HepG2 (cell line): ENCODE results near the gene PFDN5. TPM values are rescaled to one million over a fixed set of nuclear protein-coding genes. Genes with fewer than 3 reads are reported as not detected.

ENCODE experiments used
- MXD1 ChIP-seq: sonication (generic); formaldehyde crosslinking; IDR thresholded peaks from 2 replicates; pipeline ENCODE4 v1.4.0; 2020; ENCODE audit warnings: mild to moderate bottlenecking, missing genetic modification reagents
- MXD3 ChIP-seq: IDR thresholded peaks from 2 replicates; pipeline ENCODE4 v1.6.1; 2016; ENCODE audit warnings: mild to moderate bottlenecking, missing biosample characterization, missing genetic modification reagents
- POLR2AphosphoS5 ChIP-seq: IDR thresholded peaks from 2 replicates; pipeline ENCODE4 v1.6.1; 2012; ENCODE audit warnings: low read depth, low read length
- RNF2 ChIP-seq: fragments of 450-650 bp; conservative IDR thresholded peaks from 2 replicates; pipeline ENCODE4 v1.6.1; 2016; ENCODE audit warnings: low read depth
- RXRB ChIP-seq: IDR thresholded peaks from 2 replicates; pipeline ENCODE4 v1.6.1; 2016; ENCODE audit warnings: borderline replicate concordance, missing genetic modification reagents, missing compliant biosample characterization
- ZBTB40 ChIP-seq, 2 experiments: fragments of 450-650 bp in 1 of 2; sonication (generic) in 1 of 2; formaldehyde crosslinking in 1 of 2; IDR thresholded peaks; 2 replicates each; pipeline versions ENCODE4 v1.6.1 to v1.8.0; 2016 to 2022; ENCODE audit warnings: antibody characterized with exemption in 1 of 2, mild to moderate bottlenecking in 1 of 2, missing genetic modification reagents in 1 of 2
- ZIK1 ChIP-seq: sonication (generic); formaldehyde crosslinking; IDR thresholded peaks from 2 replicates; pipeline ENCODE4 v1.5.0; 2020; ENCODE audit warnings: mild to moderate bottlenecking, low read depth, missing genetic modification reagents, borderline replicate concordance
- ZNF383 ChIP-seq: sonication (generic); formaldehyde crosslinking; IDR thresholded peaks from 2 replicates; pipeline ENCODE4 v1.4.0; 2020; ENCODE audit warnings: missing genetic modification reagents, mild to moderate bottlenecking, borderline replicate concordance
- ZNF629 ChIP-seq: sonication (generic); formaldehyde crosslinking; conservative IDR thresholded peaks from 2 replicates; pipeline ENCODE4 v1.5.0; 2020; ENCODE audit warnings: missing genetic modification reagents
- ZNF781 ChIP-seq: sonication (generic); formaldehyde crosslinking; IDR thresholded peaks from 2 replicates; pipeline ENCODE4 v1.5.1; 2020; ENCODE audit warnings: borderline replicate concordance, mild to moderate bottlenecking, missing genetic modification reagents; ENCODE audit errors: not compliant biosample characterization
- ZNF816 ChIP-seq: sonication (generic); formaldehyde crosslinking; IDR thresholded peaks from 2 replicates; pipeline ENCODE4 v1.8.0; 2022; ENCODE audit warnings: missing genetic modification reagents, mild to moderate bottlenecking, borderline replicate concordance
- ZNF883 ChIP-seq: sonication (generic); formaldehyde crosslinking; IDR thresholded peaks from 2 replicates; pipeline ENCODE4 v1.5.1; 2020; ENCODE audit warnings: mild to moderate bottlenecking, missing genetic modification reagents; ENCODE audit errors: not compliant biosample characterization
- ZSCAN30 ChIP-seq: sonication (generic); formaldehyde crosslinking; IDR thresholded peaks from 2 replicates; pipeline ENCODE4 v1.5.0; 2020; ENCODE audit warnings: mild to moderate bottlenecking, missing genetic modification reagents
- polyA plus RNA-seq, 8 experiments: library from polyadenylated mRNA; depleted of rRNA in 3 of 8; stranded (reverse) in 7 of 8; unstranded in 1 of 8; fragments of >200 nt; fragmentation: Illumina TruSeq in 4 of 8; extraction: Trizol in 4 of 8; gene quantifications; 2 replicates each; pipeline versions ENCODE4 v1.2.1 to v1.2.3, GENCODE V29; 2011 to 2016; ENCODE audit warnings: low read depth in 4 of 8, missing spikeins in 1 of 8, mixed read lengths in 1 of 8; ENCODE audit not compliant: insufficient read depth in 1 of 8
- total RNA-seq, 5 experiments: library from RNA; depleted of rRNA; stranded (reverse); fragments of >200 nt; fragmentation: Illumina TruSeq; extraction: Trizol; gene quantifications; 2 replicates each; pipeline ENCODE4 v1.2.3, GENCODE V29; 2016; ENCODE audit warnings: low read depth in 1 of 5
- TF ChIP-seq, protein P1 (sequence below): sonication (generic); formaldehyde crosslinking; conservative IDR thresholded peaks from 2 replicates; pipeline ENCODE4 v1.4.0; 2020; ENCODE audit warnings: missing genetic modification reagents
- TF ChIP-seq, protein P2 (sequence below): IDR thresholded peaks from 2 replicates; pipeline ENCODE4 v1.6.1; 2016; ENCODE audit warnings: low read depth, borderline replicate concordance

PFDN5 gene
- total and polyA plus RNA-seq, 2 of the 13 experiments (the other 11 are each of a cell fraction or from before 2014, with no cell fraction given) = 449 to 462 TPM

DNA sequence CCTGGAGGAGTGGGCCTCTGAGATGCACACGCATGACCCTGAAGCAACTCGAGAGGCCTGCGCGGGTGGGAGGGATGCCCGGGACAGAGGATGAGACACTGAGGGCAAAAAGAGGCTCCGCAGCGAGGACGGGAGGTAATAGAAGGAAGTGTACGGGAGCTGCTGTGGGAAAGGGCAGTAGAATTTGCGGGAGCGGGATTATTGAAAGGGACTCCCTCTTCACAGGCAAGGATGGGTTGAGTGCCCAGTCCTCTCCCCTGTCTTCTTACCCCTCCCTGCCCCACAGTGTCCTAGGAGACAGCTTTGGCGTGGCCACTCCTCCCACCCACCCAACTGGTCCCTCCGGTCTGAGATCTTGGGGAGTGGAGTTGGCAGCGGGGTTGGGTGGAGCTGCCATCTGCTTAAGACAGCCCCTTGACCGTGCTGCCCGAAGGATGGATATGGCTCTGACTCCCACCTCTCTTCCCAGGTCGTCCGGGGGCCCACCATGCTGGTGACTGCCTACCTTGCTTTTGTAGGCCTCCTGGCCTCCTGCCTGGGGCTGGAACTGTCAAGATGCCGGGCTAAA is 42.9 kb upstream of the PFDN5 start (continued):
- TF ChIP-seq, protein P1, sequence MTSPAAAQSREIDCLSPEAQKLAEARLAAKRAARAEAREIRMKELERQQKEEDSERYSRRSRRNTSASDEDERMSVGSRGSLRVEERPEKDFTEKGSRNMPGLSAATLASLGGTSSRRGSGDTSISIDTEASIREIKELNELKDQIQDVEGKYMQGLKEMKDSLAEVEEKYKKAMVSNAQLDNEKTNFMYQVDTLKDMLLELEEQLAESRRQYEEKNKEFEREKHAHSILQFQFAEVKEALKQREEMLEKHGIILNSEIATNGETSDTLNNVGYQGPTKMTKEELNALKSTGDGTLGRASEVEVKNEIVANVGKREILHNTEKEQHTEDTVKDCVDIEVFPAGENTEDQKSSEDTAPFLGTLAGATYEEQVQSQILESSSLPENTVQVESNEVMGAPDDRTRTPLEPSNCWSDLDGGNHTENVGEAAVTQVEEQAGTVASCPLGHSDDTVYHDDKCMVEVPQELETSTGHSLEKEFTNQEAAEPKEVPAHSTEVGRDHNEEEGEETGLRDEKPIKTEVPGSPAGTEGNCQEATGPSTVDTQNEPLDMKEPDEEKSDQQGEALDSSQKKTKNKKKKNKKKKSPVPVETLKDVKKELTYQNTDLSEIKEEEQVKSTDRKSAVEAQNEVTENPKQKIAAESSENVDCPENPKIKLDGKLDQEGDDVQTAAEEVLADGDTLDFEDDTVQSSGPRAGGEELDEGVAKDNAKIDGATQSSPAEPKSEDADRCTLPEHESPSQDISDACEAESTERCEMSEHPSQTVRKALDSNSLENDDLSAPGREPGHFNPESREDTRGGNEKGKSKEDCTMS = no peak
- TF ChIP-seq ZNF383 (CRISPR knock-in tag) (no peak), POLR2AphosphoS5 (no peak), ZSCAN30 (CRISPR knock-in tag) (no peak), RXRB (no peak), MXD3 (CRISPR knock-in tag) (no peak; the same call in 1 of the 2 replicates), ZNF629 (CRISPR knock-in tag) (no peak), ZIK1 (peak; percentile 66; the same call in 1 of the 2 replicates), MXD1 (CRISPR knock-in tag) (no peak), ZNF883 (no peak), RNF2 (no peak), ZNF816 (no peak), ZNF781 (CRISPR knock-in tag) (no peak), ZBTB40 (IDR thresholded peaks at IDR 0.05) (no peak), ZBTB40 (CRISPR knock-in tag; IDR thresholded peaks at IDR 0.05) (0 out of 2 replicates have a peak, but pooled peaks have one; percentile 2)
- TF ChIP-seq, protein P2, sequence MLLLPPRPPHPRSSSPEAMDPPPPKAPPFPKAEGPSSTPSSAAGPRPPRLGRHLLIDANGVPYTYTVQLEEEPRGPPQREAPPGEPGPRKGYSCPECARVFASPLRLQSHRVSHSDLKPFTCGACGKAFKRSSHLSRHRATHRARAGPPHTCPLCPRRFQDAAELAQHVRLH (CRISPR knock-in tag) = no peak
